GM12865 (cell line): ENCODE results near the gene XAF1.

Experiments used
- DNase-seq: peaks from one replicate; pipeline ENCODE4 v3.0.0; 2010; ENCODE audit warnings: low read depth
- H3K4me3 ChIP-seq: 2 replicates; pipeline ENCODE4 v1.5.1; 2011; ENCODE audit warnings: mild to moderate bottlenecking, low read depth, low read length, control low read depth
- TF ChIP-seq, protein P1 (sequence below): IDR thresholded peaks from 2 replicates; pipeline ENCODE4 v1.5.1; 2011; ENCODE audit warnings: low read length, control low read depth, low read depth, inconsistent platforms; ENCODE audit not compliant: insufficient read depth; ENCODE audit errors: missing control alignments

Gene XAF1

DNA sequence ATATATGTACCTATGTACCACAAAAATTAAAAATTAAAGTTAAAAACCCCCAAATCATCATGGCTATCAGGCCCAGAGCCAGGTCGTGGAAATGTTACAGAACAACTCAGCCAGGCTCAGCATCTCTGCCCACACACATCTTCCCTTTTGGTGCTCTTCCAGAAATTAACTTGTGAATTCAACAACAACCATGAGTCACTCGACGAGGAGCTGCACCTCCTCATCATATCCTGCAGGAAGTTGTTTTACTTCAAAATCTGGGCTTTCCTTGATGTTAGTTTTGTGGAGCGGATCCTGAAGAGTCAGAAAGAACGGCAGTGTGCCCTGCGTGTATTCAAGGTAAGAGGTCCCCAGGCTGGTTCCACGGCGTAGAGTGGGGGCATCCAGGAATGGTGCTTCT, 30.8 kb downstream of the XAF1 start:
- TF ChIP-seq, protein P1, sequence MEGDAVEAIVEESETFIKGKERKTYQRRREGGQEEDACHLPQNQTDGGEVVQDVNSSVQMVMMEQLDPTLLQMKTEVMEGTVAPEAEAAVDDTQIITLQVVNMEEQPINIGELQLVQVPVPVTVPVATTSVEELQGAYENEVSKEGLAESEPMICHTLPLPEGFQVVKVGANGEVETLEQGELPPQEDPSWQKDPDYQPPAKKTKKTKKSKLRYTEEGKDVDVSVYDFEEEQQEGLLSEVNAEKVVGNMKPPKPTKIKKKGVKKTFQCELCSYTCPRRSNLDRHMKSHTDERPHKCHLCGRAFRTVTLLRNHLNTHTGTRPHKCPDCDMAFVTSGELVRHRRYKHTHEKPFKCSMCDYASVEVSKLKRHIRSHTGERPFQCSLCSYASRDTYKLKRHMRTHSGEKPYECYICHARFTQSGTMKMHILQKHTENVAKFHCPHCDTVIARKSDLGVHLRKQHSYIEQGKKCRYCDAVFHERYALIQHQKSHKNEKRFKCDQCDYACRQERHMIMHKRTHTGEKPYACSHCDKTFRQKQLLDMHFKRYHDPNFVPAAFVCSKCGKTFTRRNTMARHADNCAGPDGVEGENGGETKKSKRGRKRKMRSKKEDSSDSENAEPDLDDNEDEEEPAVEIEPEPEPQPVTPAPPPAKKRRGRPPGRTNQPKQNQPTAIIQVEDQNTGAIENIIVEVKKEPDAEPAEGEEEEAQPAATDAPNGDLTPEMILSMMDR: no peak
- H3K4me3 ChIP-seq: no peak overlapping the region
- DNase-seq: no peak

DNA sequence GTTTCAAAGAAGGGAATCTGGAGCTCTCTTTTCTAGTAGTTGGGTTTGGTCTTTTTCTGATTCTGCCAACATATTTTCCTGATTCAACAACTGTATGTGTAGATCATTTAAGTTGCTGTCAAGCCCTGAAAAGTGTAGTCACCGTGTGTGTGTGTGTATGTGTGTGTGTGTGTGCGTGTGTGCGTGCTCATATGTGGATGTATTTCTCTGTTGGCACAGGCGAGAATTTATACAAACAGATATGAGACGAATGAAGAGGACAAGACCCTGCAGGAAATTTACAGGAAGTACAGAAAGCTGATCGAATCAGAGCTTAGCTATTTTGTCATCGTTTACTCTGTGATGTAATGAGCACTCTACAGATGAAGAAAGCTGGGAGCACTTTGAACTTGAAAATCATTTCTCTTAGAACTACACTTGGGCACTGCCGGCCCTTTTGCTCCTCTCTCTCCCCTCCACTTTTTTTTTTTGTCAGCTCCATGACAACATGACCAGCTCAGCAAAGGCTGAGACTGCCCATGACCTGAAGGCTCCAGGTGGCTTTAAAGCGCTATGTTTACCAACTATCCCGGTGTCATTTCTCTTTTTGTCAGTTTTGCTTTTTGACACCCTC, 31.3 kb downstream of the XAF1 start:
- no peak overlapping the region for H3K4me3 ChIP-seq
- TF ChIP-seq, protein P1: no peak
- no peak for DNase-seq

DNA sequence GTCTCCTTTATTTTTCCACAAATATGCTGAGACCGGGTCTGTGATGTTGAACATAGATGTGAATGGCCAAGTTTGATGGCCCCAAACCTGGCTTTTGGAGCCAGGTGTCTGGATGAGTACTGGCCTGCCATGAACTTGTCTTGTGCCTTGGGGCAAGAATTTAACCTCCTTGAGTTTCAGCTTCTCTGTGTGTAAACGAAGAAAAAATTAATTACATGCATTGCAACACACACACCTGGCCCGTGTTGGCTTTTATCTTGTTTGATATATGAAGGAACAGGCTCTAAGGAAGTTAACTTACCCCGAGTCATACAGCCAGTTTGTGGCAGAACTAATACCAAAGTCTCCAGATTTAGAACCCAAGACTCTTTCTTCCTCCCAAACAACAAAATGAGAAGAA, 33.3 kb downstream of the XAF1 start:
- TF ChIP-seq, protein P1: no peak
- no peak for DNase-seq
- H3K4me3 ChIP-seq: no peak overlapping the region

DNA sequence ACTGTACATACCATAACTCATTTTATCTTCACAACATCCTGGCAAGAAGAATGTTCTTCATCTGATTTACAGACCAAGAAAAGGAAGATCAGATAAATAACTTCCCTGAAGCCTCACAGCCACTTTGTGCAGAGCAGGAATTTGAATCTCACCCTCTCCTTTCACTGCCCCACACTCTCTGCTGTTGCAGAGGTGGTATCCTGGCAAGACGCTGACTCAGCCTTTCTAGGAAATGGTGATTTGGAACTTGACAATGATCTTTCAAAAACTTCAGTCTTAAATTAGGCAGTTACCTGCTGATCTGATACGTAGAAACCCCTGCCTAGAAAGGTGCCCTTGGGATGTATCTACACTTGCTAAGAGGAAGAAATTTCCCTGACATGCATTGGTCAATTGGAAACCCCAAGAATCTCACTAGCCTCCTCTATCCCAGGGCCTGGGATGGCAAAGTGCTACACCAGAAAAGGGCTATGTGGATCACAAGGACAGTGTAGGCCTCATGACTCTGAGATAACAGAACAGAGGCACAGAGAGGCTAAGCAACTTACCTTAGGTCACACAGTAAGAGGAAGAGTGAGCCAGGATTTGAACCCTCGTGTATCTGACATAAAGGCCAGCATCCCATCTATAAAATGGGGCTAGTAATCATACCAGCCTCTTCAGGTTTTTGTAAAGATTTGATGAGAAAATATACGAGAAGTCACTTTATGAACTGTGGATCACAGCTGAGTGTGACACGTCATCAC, 38.1 kb downstream of the XAF1 start:
- H3K4me3 ChIP-seq: no peak overlapping the region

DNA sequence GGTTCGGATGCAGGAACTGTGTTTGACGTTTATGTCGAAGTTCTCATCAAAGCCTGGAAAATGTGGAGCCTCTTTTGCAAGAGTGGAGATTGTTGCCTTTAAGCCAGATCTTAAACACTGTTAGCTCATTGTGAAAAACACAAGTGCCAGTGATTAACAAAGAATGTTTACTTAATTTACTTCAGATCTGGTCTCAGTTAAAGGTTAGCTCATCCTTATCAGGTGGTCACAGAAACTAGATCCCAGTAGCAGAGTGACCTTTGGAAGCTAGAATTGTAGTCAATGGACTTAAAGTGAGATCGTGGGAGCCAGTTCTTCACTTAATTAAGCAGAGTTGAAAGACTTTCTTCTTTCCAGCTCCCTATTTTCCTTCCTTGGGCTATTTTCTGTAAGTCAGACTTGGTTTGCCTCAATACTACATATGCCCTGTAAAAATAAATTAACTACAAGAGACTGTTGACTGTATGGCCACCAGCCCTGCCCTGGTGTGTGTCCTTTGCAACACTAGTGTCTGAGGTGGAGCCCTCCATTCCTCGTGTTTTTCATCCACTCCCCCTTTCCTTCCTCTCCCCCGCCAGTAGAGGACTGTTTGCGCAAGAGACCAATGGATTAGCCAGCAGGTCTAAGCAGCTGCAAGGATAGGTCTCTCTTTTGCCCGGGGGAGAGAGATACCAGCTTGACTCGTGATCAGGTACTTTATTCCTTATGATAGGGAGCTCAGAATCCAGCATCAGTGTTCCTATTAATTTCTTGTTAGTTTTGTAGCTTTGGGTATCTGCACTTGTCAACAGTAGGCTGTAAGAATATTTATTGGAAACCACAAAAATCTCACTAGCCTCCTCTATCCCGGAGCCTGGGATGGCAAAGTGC, 40.4 kb downstream of the XAF1 start:
- TF ChIP-seq, protein P1: no peak
- H3K4me3 ChIP-seq: no peak overlapping the region
- DNase-seq: no peak

More for the DNA sequence above, 38.1 kb downstream of the XAF1 start:
- no peak for DNase-seq
- TF ChIP-seq, protein P1: no peak

DNA sequence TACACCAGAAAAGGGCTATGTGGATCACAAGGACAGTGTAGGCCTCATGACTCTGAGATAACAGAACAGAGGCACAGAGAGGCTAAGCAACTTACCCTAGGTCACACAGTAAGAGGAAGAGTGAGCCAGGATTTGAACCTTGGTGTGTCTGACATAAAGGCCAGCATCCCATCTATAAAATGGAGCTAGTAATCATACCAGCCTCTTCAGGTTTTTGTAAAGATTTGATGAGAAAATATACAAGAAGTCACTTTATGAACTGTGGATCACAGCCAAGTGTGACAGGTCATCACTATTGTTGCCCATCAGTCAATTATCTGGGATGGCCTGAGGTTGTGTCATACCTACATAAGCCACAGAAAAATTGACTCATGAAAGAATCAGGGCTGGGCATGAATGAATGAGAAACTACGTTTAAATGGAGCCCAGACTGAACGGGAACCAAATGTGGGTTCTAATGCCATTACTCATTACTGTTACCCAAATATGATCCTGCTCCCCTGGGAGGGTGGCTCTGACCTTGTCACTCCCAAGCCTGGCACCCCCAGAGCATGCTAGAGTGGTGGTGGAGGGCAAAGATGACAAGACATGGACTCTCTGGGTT, 41.1 kb downstream of the XAF1 start:
- no peak for DNase-seq
- H3K4me3 ChIP-seq: no peak overlapping the region
- TF ChIP-seq, protein P1: no peak
